22Rv1 (cell line): ENCODE data around the gene USP3.

Source experiments
- H3K27ac ChIP-seq: fragments of 450-650 bp; 2 replicates; pipeline ENCODE4 v1.5.1; 2017
- ZFX ChIP-seq: fragments of 450-650 bp; IDR thresholded peaks from 2 replicates; pipeline ENCODE4 v1.6.1; 2017; ENCODE audit warnings: antibody characterized with exemption, borderline replicate concordance
- TF ChIP-seq, protein P1 (sequence below): fragments of 450-650 bp; IDR thresholded peaks from 2 replicates; pipeline ENCODE4 v1.5.1; 2017; ENCODE audit warnings: mild to moderate bottlenecking

The USP3 gene

DNA sequence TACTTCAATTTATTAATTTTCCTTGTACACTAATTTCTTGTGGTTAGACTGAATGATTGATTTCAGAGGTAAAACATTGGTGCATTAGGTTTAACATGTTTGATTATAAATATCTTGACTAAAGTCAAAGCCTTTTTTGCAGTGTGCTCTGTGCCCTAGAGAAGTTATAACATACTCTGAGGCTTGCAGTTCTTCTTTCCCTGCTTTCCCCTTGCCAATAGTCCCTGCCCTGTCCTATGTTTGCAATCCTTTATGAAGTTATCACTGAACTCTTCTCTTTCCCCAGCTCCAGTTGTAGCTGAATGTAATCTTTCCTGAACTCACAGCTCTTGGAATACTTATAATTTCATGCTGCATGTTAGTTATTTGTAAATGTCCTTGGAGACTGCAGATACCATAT is 35.6 kb downstream of the USP3 start:
- no peak for TF ChIP-seq ZFX
- TF ChIP-seq, protein P1, sequence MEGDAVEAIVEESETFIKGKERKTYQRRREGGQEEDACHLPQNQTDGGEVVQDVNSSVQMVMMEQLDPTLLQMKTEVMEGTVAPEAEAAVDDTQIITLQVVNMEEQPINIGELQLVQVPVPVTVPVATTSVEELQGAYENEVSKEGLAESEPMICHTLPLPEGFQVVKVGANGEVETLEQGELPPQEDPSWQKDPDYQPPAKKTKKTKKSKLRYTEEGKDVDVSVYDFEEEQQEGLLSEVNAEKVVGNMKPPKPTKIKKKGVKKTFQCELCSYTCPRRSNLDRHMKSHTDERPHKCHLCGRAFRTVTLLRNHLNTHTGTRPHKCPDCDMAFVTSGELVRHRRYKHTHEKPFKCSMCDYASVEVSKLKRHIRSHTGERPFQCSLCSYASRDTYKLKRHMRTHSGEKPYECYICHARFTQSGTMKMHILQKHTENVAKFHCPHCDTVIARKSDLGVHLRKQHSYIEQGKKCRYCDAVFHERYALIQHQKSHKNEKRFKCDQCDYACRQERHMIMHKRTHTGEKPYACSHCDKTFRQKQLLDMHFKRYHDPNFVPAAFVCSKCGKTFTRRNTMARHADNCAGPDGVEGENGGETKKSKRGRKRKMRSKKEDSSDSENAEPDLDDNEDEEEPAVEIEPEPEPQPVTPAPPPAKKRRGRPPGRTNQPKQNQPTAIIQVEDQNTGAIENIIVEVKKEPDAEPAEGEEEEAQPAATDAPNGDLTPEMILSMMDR, result no peak
- no peak overlapping the region for H3K27ac ChIP-seq

DNA sequence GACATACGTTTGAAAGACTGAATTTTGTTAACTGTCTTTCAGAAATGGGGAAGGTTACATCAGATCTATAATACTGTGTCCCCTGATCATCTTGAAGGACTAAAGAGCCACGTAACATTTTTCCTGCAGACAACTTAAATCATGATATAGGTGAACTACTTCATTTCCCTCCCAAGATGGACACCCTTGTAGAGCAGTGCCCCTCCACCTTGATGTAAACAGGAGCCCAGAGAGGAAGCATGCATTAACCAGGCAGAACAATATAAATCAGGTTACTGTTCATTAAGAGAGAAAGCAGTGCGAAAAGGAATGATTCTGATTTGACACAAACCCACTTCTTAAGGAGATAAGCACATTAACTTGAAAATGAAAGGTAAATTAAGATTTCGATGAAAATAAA is 36.1 kb downstream of the USP3 start:
- TF ChIP-seq, protein P1, result no peak
- TF ChIP-seq ZFX, result no peak
- H3K27ac ChIP-seq, result no peak overlapping the region

DNA sequence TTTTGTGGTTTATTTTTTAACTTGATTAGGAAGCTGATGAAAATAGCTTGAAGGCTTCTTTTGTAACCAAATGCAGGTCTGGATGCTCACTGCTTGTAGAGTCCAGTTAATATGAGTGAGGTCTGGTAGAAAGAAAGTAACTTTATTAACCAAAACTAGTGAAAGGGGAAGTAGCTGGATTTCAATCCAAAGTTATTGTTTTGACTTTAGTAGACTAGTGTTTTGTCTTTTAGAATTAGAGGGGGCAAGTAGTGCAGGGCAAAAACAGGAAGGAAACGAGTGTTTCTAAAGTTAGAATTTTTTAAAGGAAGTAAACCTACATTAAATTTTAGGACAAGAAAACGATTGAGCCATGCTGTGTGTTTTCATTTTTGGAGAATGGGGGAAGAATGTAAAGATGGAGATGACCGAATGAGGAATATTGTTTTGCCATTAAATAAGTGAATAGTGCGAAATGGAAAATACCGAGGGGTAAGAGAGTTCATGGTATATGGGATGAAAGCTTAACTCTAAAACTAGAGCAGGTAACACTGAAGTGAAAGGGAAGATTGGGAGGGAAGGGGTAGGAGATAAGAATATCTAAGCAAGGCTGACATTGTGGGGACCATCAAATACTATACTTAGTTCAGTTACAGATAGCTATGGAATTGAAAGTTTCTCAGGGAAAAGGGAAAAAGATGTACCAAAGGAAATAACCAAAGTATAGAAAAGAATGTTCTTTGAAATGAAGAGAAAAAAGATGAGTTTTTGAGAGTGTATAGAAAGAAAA is 40.0 kb downstream of the USP3 start:
- no peak for TF ChIP-seq ZFX
- TF ChIP-seq, protein P1, result no peak
- no peak overlapping the region for H3K27ac ChIP-seq

DNA sequence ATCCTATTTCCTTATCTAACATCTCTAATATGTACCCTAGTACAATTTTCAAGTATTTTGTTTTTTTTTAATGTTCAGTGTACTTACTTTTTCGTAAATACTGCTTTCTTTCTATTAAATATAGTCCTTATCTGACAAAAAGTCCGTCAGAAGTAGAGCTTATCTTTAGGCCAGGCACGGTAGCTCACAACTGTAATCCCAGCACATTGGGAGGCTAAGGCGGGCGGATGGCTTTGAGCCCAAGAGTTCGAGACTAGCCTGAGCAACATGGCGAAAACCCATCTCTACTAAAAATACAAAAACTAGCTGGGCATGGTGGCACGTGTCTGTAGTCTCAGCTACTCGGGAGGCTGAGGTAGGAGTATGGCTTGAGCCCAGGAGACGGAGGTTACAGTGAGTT is 41.1 kb downstream of the USP3 start:
- TF ChIP-seq ZFX, result no peak
- TF ChIP-seq, protein P1, result no peak
- no peak overlapping the region for H3K27ac ChIP-seq

DNA sequence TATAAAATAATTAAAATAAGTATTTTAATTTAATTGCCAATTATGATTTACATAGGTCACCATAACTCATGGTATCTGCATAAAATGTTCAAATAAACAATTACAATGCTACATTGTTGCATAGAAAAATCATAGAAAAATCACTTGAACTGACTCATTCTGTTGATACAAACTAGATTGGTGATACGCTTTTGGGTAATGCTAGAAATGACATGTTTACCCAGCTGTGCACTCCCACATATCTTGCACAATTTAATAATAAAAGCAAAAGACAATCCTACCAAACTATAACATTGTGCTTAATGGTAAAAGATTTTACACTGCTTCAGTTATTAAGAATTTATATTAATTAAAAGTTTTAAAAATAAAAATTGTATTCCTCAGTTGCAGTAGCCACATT is 47.0 kb downstream of the USP3 start:
- H3K27ac ChIP-seq, result no peak overlapping the region
- TF ChIP-seq, protein P1, result no peak
- no peak for TF ChIP-seq ZFX

DNA sequence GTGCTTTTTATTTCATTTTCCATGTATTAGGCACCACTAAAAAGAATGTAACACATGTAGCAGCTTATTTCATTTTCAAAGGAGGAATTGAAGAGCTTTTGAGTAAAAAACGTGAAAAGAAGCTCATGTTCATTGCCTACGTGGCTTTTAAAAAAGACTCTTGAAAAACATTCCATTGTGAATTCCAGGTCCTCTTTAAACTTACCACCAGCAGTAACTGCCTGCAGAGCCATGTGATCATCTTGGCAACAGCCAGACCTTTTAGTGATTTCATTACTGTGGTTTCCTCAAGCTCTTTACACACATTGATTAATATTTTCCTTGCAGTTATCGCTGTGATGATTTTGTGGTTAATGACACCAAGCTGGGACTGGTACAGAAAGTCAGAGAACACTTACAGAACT is 49.0 kb downstream of the USP3 start:
- H3K27ac ChIP-seq, result no peak overlapping the region
- TF ChIP-seq, protein P1, result no peak
- TF ChIP-seq ZFX, result no peak

DNA sequence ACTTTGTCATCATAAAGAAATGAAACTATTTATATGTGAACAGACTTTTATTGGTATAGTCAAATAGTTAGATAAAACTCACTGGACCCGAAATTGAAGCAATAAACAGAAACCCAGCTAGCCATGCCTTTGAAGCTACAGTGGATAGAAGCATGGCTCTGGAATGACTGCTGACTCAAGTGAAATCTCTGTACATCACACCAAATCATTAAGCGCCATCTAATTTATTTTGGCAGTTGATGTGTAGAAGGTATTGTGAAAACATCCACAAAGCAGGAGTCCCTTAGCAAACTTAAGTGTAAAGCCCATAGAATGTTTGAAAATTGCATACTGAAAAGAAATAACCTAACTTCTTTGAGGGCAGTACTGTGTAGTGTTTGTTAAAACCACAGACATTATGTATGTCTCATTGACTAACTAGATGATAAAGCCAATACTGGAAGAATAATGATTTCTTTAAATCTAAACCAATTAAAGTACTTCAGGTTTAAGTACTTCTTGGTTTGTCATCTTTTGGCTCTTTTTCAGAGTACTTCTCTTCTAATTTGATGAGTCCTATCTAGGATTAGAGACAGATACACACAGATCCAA is 50.0 kb downstream of the USP3 start:
- no peak for TF ChIP-seq ZFX
- TF ChIP-seq, protein P1, result no peak
- H3K27ac ChIP-seq, result no peak overlapping the region
